Measurements from ENCODE around the gene PHYKPL. TPM values are rescaled to one million over a fixed set of nuclear protein-coding genes. Genes with fewer than 3 reads are reported as not detected.
"Not testable (repeated sequence)": the region's sequence is repeated elsewhere in the genome, so short reads cannot be mapped to it uniquely, and the experiment has no call there.

Gene PHYKPL
- total RNA-seq, 2 donors from 2014 or later, result 54.0 to 68.6 TPM

DNA sequence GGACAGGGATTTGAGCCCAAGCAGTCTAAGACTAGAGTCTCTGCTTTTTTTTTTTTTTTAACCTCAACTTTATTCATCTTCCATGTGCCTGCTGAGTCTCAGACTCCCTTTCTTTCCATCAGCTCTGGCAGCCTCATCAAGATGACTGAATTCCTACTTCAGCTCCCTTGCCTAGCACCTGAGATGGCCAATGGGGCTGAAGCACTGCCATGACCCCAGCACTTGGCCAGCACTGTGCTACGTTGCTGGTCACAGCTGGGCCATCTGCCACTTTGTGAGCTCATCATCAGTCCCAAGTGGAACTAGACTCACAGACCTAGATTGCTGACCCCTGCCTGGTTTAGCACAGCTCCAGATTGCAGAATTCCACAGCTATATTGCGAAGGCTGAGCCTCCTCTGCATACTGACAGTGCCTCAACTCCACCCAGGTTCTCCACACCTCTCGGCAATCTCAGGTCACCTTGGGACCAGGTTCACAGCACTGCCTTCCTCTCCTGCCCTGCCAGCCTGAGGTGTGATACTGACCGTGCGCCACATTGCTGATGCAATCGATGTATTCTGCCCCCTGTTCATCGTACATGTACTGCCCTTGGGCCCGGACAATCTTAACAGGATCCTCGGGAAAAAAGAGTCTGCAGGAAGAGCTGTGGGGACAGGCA lies 1.6 kb downstream of the PHYKPL start:
- DNase-seq (ENCODE audit: low spot score), result peak; percentile 91

DNA sequence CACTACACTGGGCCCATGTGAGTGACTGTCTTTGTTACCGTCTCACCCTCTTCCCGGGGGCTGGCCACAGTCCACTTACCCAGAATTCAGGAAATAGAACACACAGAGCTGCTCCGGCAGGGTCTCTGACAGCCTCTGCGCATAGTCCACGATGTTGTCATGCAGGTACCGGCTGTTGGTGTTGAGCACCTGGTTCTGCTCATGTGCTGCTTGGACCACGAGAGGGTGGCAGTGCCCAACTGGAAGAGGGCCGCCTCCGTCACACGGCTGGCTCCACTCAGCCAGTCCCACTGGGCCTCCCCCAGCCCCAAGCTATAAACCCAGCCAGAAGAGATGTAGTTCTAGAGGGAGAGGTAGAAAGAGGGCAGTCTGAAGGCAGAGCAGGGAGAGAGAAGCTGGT lies 2.7 kb downstream of the PHYKPL start:
- intact Hi-C loops (cut with DNase I), result no loop called here
- DNase-seq (ENCODE audit: low spot score), result no peak

More for the DNA sequence above, 1.6 kb downstream of the PHYKPL start:
- intact Hi-C loops (cut with DNase I), result no loop called here

DNA sequence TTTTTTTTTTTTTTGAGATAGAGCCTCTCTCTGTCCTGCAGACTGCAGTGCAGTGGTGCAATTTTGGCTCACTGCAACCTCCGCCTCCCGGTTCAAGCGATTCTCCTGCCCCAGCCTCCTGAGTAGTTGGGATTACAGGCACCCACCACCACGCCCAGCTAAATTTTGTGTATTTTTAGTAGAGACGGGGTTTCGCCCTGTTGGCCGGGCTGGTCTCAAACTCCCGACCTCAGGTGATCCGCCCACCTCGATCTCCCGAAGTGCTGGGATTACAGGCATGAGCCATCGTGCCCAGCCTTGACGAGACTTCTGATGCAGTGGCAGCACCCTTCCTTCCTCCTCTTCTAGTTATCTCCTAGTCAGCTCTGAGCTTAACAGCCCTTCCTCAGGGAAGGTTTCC lies 3.5 kb downstream of the PHYKPL start:
- intact Hi-C loops (cut with DNase I); DNase-seq (ENCODE audit: low spot score): not testable (repeated sequence)

DNA sequence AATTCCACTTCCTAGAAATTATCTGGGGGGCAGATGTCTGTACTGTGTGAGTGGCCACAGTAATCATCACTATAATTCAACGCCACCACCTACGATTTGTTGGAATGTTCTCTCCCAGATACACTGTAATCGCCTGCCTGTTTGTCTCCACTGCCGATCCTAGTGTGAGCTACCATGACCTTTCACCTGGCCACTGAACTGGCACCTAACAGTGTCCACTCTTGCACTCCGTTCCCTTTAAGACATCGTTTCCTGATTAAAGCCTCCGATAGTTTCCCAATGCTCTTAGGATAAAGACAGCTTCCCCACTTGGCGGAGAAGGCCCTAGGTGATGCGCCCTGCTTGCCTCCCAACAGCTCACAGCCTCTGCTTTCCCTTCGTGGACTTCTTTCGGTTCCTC lies 4.0 kb downstream of the PHYKPL start:
- intact Hi-C loops (cut with DNase I), result no loop called here
- no peak for DNase-seq (ENCODE audit: low spot score)

DNA sequence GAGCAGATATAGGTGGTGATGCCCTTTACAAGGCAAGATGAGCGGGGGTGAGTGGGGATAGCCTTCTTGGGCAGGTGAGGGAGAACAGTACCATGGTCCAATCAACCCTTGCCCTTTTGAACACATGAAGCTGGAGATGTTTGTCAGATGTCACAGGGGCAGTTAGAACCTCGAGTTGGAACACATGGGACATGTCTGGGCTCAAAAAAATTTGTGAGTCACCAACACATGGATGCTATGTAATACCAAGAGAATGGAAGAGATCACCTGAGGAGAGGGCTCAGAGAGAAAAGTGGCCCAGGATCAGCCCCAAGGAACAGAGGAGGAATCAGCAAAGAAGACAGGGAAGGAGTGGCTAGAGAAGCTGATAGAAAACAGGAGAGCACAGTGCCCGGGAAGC lies 4.7 kb downstream of the PHYKPL start:
- DNase-seq (ENCODE audit: low spot score), result no peak
- intact Hi-C loops (cut with DNase I), result no loop called here

DNA sequence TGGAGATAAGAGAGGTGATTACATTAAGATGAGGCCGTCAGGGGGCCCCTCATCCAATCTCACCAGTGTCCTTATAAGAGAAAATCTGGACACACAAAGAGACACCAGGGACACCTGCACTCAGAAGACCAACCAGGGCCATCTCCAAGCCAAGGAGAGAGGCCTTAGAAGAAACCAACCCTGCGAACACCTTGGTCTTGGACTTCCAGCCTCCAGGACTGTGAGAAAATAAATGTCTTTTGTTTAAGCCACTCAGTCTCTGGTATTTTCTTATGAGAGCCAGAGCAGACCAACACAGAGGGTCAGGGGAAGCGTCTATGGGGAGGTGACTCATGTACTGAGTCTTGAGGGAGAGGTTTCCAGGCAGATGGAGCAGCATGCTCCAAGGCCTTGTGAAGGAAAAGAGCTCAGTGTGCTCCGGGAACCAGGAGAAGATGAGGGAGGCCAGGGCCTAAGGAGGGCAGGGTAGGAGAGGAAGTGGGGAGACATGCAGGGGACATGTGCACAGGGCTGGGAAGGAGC lies 5.4 kb downstream of the PHYKPL start:
- no peak for DNase-seq (ENCODE audit: low spot score)
- intact Hi-C loops (cut with DNase I), result no loop called here

DNA sequence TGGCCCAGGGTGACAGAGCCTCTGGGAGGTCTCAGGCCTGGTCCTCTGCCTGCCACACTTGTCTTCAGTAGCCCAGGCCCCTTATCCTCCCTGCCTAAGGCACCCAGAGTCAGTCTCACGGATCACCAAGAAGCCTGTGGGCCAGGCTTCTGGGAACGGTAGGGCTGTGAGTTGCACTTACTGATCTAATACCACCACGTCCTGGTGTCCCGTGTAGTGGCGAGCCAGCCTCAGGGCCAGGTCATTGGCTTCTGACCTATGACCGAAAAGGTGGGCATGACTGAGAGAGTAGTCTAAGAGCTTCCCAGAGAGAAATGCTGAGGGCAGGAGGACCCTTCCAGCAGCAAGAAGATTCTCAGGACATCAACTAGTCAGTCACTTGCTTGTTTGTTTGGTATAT lies 7.4 kb downstream of the PHYKPL start:
- intact Hi-C loops (cut with DNase I), result no loop called here
- no peak for DNase-seq (ENCODE audit: low spot score)

DNA sequence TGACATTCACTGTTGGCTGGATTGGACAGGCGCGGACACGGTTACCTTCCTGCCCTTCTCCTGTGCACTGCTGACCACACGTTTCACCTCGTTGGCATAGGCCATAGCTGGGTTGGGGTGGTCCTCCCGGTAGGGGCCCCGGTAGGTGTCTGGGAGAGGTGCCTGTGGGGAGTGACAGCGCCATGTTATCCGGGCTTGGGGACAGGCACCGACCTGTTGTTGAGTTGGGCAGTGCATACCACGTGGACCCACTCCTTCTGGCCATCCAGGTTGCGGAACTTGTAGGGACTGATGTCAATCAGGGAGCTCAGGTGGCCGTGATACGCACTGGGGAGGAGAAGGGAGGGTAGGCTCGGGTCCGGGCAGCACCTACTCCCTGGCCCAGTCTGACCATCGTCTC lies 8.2 kb downstream of the PHYKPL start:
- DNase-seq (ENCODE audit: low spot score), result no peak
- intact Hi-C loops (cut with DNase I), result no loop called here

DNA sequence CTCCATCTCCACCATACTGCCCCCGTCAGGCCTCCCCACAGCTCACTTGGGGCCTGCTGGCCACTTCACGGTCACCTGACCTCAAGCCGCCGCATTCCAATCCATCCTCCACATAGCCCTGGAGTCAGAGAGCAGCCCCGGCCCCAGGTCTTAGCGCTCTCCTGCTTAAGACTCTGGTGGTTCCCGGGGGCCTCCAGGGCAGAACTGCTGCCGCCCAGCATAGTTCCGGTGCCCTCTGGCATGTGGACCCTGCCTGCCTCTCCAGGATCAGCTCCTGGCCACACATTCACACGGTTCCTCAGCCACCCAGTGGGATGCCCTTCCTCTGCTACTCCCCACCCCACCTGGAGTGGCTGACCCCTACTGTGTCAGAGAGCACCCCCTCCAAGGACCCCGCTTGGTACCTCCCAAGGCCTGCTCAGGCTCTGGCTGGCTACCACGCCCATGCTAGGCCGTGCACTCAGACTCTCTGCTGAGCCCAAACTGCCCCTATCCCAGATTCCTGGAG lies 8.7 kb downstream of the PHYKPL start:
- DNase-seq (ENCODE audit: low spot score), result no peak
- intact Hi-C loops (cut with DNase I), result no loop called here

DNA sequence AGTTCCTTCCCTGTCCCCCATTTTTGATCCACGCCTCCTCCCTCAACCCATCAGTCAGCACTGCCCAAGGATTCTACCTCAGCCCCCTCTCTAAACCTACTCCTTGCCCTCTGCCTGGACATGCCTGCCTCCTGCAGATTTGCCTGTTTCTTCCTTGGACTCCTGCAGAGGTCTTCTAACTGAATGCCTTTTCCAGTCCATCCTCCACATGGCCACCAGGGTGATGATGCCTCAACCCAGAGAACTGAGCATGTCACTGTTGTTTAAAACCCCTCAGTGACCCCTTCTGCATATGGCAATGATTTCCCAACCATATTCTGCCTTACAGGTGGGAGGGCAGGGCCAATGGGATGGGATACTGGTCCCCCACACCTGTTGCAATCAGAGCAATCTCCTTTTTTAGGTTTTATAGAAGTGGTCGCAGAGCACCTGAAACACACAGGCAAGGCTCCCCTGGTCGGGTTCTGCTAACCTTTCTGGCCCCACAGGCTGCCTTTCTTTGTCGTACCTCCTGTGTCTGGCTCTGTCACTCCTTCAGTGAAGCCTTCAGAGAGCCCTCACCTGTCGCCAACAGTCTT lies 9.3 kb downstream of the PHYKPL start:
- DNase-seq (ENCODE audit: low spot score), result no peak
- intact Hi-C loops (cut with DNase I), result no loop called here

DNA sequence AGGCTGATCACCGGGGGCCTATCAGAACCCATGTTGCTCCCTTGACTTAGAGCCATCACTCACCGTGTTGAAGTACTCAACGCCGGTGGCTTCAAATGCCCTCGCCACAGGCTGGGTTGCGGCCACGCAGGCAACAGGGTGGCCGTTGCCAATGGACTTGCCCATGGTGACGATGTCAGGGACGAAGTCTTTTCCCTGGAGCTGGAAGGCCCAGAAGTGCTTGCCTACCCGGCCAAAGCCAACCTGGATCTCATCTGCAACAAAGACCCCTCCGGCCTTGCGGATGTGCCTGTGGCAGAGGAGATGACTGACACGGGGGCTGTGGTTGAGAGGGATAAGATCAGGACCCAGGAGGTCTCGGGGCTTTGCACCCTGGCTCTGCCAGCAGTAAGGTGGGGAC lies 10.3 kb downstream of the PHYKPL start:
- DNase-seq (ENCODE audit: low spot score), result no peak
- intact Hi-C loops (cut with DNase I), result no loop called here

DNA sequence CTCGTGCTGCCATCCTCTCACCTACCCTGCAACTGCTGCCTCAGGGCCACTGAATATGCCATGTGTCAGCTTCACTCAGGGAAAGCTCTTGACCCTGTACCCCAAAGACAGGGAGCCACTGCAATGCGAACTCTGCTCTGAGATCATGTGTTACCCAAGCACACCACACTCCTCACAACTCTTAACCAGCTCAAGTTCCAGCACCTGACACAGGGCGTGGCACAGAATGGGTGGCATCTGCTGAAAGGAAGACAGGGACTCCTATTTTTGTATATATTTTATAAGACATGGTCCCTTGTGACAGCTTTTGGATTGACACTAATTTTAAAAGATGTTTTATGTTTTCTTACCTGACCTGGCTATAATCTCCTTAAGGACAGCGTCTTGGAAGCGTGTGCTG lies 10.7 kb downstream of the PHYKPL start:
- intact Hi-C loops (cut with DNase I), result no loop called here
- no peak for DNase-seq (ENCODE audit: low spot score)

DNA sequence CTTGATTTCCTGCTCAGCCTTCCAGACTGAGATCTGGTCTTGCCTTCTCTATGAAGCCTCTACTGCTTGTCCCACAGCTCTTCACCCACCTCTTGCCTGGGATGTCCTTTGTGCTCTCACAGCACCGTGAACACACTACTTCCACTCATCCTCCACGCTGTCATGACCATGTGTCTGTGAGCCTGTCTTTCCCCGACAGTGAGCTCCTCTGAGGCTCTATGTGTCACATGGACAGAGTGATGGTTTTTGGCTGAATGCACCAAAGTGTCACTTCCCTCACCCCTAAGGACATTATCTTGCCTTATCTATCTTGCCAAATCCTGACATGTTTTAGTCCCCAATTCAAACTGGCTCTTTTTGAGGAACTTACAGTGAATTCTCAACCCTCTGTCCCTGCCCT lies 11.3 kb downstream of the PHYKPL start:
- no peak for DNase-seq (ENCODE audit: low spot score)
- intact Hi-C loops (cut with DNase I), result no loop called here

DNA sequence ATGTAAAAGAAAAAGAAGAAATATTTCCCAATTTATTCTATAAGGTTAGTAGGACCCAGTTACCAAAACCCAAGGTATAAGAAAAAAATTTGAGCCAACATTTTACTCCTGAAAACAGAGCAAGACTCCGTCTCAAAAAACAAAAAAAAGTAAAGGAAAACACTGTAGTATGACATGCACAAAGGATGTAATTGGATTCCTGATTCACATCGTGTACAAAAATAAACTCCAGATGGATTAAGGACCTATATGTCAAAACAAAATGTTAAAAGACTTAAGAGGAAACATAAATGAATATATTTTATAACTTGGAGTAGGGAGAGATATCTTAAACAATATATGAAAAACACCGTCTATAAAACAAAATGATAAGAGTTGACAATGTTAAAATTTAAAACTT lies 13.8 kb downstream of the PHYKPL start:
- intact Hi-C loops (cut with DNase I), result no loop called here
- DNase-seq (ENCODE audit: low spot score), result no peak

DNA sequence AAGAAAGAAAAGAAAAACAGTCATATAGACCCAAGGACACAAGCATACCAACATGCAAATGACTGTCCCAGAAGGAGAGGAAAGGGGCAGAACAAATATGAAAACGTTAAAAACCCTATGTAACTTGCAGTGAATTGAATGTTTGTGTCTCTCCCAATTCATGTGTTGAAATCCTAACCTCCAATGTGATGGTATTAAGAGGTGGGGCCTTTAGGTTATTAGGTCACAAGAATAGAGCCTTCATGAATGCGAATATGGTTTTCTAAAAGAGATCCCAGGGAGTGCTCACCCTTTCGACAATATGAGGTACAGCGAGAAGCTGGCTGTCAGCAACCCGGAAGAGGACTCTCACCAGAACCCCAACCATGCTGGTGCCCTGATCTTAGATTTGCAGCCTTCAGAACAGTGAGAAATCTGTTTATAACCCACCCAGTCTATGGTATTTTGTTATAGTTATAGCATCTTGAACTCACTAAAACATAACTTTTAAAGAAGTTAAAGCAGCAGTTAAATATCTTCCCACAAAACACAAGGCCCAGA lies 14.3 kb downstream of the PHYKPL start:
- no peak for DNase-seq (ENCODE audit: low spot score)
- intact Hi-C loops (cut with DNase I), result no loop called here

DNA sequence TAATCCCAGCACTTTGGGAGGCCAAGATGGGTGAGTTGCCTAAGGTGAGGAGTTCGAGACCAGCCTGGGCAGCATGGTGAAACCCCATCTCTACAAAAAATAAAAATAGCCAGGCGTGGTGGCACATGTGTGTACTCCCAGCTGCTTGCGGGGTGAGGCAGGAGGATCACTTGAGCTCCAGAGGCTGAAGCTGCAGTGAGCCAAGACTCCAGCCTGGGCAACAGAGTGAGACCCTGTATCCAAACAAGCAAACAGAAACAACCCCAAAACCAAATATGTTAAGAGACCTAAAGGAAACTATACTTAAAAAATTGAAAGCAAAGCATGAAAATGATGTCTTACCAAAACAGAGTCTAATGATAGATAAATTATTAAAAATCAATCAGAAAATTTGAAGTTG lies 15.8 kb downstream of the PHYKPL start:
- intact Hi-C loops (cut with DNase I), result no loop called here
- no peak for DNase-seq (ENCODE audit: low spot score)

DNA sequence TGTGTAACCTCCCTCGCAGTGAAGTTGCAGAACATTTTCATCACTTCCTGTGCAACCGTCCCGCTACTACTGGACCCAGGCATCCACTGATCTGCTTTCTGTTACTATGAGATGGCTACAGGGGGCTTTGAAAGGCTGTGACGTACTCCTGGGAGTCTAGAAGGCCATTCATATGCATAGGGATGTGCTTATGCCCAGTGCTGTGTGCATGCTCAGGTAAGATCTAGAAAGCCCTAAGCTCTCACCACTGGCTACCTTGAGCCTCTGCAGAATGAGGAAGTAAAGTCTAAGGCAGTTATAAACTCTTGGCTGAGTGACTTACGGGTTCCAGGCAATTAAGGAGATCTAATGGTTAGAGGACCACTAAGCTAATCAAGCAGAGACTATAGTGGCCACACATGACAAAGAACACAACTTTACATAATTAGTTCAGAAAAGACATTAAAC lies 16.5 kb downstream of the PHYKPL start:
- no peak for DNase-seq (ENCODE audit: low spot score)
- intact Hi-C loops (cut with DNase I), result no loop called here

DNA sequence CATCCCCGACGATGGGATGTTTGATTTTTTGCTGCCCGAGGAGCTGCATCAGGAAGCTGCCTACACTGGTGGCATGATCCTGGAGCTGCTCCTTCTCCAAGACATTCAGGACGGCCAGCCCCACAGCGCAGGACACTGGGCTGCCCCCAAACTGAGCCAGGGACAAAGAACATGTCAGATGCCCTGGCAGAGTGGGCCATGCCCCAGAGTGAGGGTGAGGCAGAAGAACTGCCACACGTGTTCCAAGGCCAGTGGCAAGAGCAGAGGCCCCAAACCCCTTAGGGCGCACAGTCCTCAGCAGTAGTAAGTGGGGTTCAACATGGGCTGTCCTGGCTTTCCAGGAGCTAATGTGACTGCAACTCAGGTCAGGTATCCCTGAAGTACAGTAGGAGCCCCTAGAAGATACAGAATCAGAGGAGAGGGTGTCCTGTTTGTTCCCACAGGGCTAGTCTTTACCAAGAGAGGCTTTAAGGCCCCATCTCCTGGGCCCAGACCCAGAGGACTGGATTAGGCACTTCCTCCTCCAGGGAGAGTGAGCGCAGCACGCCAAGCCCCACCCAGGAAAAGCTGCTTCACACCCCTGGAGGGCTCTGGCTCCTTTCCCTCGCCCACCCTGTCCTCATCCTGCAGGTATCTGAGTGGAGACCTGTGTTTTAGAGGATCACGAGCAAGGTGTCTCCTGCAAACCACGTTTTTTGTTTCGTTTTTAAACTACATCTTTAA lies 17.2 kb downstream of the PHYKPL start:
- DNase-seq (ENCODE audit: low spot score), result no peak

DNA sequence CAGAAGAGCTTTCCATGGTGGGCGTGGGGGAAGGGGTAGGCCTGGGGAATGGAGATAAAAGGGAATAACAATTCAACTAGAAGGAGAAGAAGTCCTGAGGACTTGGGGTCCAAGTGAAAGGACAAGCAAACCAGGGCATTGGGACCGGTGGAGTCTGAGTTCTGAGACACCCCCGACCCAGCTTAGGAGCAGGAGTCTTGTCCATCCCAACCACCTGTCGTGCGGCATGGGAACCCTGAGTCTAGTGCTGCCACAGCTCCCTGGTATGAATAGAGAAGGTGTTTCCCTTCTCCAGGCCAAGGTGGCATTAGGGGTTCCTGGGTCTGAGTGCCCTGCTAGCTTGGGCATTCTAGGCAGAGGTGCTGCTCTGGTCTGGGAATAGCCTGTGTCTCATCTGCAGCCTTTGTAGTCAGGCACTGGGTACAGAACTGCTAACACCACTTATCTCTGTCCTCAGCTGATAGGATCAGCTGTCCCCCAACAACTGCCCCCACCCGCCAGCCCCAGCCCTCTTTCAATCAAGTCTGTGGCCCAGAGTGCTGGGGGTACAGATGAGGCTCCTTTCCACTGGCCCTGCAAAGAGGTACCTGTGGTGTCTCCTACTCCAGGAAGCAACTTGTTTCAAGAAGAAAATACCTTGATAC lies 18.3 kb downstream of the PHYKPL start:
- intact Hi-C loops (cut with DNase I), result no loop called here
- no peak for DNase-seq (ENCODE audit: low spot score)

More for the DNA sequence above, 17.2 kb downstream of the PHYKPL start:
- intact Hi-C loops (cut with DNase I), result no loop called here

DNA sequence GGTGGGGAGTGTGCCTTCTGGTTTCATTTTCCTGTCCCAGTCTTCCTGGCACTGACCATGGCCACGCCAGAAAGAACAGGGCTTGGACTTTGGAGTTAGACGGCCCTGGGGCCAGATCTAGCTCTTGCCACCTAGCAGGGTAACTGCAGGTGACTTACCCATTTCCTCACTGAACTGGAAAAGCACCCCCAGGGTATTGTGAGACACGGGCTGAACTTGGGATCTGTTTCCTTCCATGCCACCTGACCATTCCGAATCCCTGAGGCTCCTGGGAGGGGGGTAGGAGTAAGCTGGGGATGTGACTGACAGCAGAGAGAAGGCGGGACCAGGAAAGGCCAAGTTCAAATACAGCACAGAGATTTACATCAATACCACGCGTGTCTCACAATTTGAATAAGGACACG lies 18.9 kb downstream of the PHYKPL start:
- DNase-seq (ENCODE audit: low spot score), result no peak
- intact Hi-C loops (cut with DNase I), result no loop called here

Data from posterior vena cava (tissue), 2 donors.